GM12864 (cell line): ENCODE data around the gene S100A8.

Source experiments
- DNase-seq: peaks from one replicate; pipeline ENCODE4 v3.0.0-alpha.2; 2011; ENCODE audit warnings: low read depth
- H3K4me3 ChIP-seq: 2 replicates; pipeline ENCODE4 v1.5.1; 2011; ENCODE audit warnings: mild to moderate bottlenecking, low read depth, low read length, control low read depth
- CTCF ChIP-seq: IDR thresholded peaks from 2 replicates; pipeline ENCODE4 v1.5.1; 2011; ENCODE audit warnings: low read depth, mild to moderate bottlenecking, moderate library complexity, low read length, control low read depth, inconsistent platforms; ENCODE audit errors: missing control alignments

The S100A8 gene

GRCh38 chr1:153357853-153358690, 32.8 kb downstream of the S100A8 start, which contains the start of gene S100A9:
Gene S100A9 (plus strand): TSS chr1:153357854. CDS start chr1:153358284, 430 bp downstream.
- no peak for DNase-seq
- H3K4me3 ChIP-seq, result no peak within 1 kb of the TSS
- no peak for TF ChIP-seq CTCF

- no peak for DNase-seq
- no peak overlapping the region for H3K4me3 ChIP-seq
Observed at GRCh38 chr1:153357076-153357852, 33.6 kb downstream of the S100A8 start.

GRCh38 chr1:153356392-153357075, 34.3 kb downstream of the S100A8 start:
- TF ChIP-seq CTCF, result no peak
- no peak for DNase-seq

More at GRCh38 chr1:153357076-153357852, 33.6 kb downstream of the S100A8 start:
- TF ChIP-seq CTCF, result no peak

GRCh38 chr1:153355445-153356071, 35.3 kb downstream of the S100A8 start:
- no peak for DNase-seq
- no peak overlapping the region for H3K4me3 ChIP-seq
- TF ChIP-seq CTCF, result peak; percentile 75

More at GRCh38 chr1:153356392-153357075, 34.3 kb downstream of the S100A8 start:
- no peak overlapping the region for H3K4me3 ChIP-seq

GRCh38 chr1:153354515-153355193, 36.2 kb downstream of the S100A8 start:
- DNase-seq, result no peak
- no peak for TF ChIP-seq CTCF
- H3K4me3 ChIP-seq, result no peak overlapping the region
